Keratinocyte (primary cell): ENCODE results near the gene LYZL1. TPM values are rescaled to one million over a fixed set of nuclear protein-coding genes. Genes with fewer than 3 reads are reported as not detected.

Experiments used
- DNase-seq: peaks from one replicate; pipeline ENCODE4 v3.0.0-alpha.2; 2011; ENCODE audit warnings: low read depth, missing footprints, low spot score
- FAIRE-seq: peaks from 2 replicates; lab custom pipeline; 2011; peaks lifted over from hg19 to GRCh38; lab: Jason Lieb, UNC
- H2AFZ ChIP-seq: 2 replicates; pipeline ENCODE4 v1.6.0; 2012; ENCODE audit warnings: low read length, control low read depth, inconsistent platforms; ENCODE audit not compliant: control insufficient read depth
- H3K27ac ChIP-seq: 2 replicates; pipeline ENCODE4 v1.5.1; 2011; ENCODE audit warnings: low read length; ENCODE audit not compliant: control insufficient read depth, insufficient read depth
- H3K27me3 ChIP-seq: 3 replicates; pipeline ENCODE4 v1.6.0; 2011; ENCODE audit warnings: low read length; ENCODE audit not compliant: control insufficient read depth, insufficient read depth; ENCODE audit errors: extremely low read depth
- H3K36me3 ChIP-seq, 2 experiments: 2 replicates in 1 of 2; 3 replicates in 1 of 2; pipeline ENCODE4 v1.5.1; 2011; ENCODE audit warnings: low read length in 2 of 2, mild to moderate bottlenecking in 1 of 2; ENCODE audit not compliant: control insufficient read depth in 2 of 2, insufficient read depth in 2 of 2; ENCODE audit errors: extremely low read depth in 1 of 2
- H3K4me1 ChIP-seq: 3 replicates; pipeline ENCODE4 v1.5.1; 2011; ENCODE audit warnings: low read length; ENCODE audit not compliant: control insufficient read depth, insufficient read depth; ENCODE audit errors: extremely low read depth
- H3K4me2 ChIP-seq: 3 replicates; pipeline ENCODE4 v1.6.0; 2011; ENCODE audit warnings: low read depth, low read length; ENCODE audit not compliant: control insufficient read depth, insufficient read depth; ENCODE audit errors: extremely low read depth
- H3K4me3 ChIP-seq, 3 experiments: fragments of 200-600 bp in 1 of 3; sonication (generic) in 1 of 3; 2 replicates in 2 of 3; 3 replicates in 1 of 3; pipeline ENCODE4 v1.5.1; 2011 to 2016; ENCODE audit warnings: low read length in 3 of 3, mild to moderate bottlenecking in 3 of 3, control low read depth in 2 of 3, inconsistent platforms in 1 of 3, low read depth in 1 of 3, mixed read lengths in 1 of 3, mixed run types in 1 of 3, moderate library complexity in 1 of 3; ENCODE audit not compliant: control insufficient read depth in 2 of 3, insufficient read depth in 2 of 3; ENCODE audit errors: extremely low read depth in 1 of 3
- H3K79me2 ChIP-seq: 2 replicates; pipeline ENCODE4 v1.6.0; 2012; ENCODE audit warnings: low read length; ENCODE audit not compliant: control insufficient read depth, insufficient read depth
- H3K9ac ChIP-seq: 3 replicates; pipeline ENCODE4 v1.6.0; 2011; ENCODE audit warnings: low read length; ENCODE audit not compliant: control insufficient read depth, insufficient read depth; ENCODE audit errors: extremely low read depth
- H3K9me1 ChIP-seq: 3 replicates; pipeline ENCODE4 v1.6.0; 2011; ENCODE audit warnings: low read length; ENCODE audit not compliant: control insufficient read depth, insufficient read depth; ENCODE audit errors: extremely low read depth
- H3K9me3 ChIP-seq: 2 replicates; pipeline ENCODE4 v1.5.1; 2012; ENCODE audit warnings: low read depth, low read length; ENCODE audit not compliant: control insufficient read depth
- H4K20me1 ChIP-seq: 3 replicates; pipeline ENCODE4 v1.6.0; 2011; ENCODE audit warnings: low read length; ENCODE audit not compliant: control insufficient read depth, insufficient read depth; ENCODE audit errors: extremely low read depth
- EZH2 ChIP-seq: IDR thresholded peaks from one replicate; pipeline ENCODE4 v1.6.1; 2012; ENCODE audit warnings: inconsistent platforms, mild to moderate bottlenecking, low read length, moderate library complexity
- dilution Hi-C: fragments of 300-500 bp; cut with MboI; formaldehyde crosslinking; loops from one replicate; pipeline ENCODE4 v1.7.0; 2020; ENCODE audit warnings: low sequenced_read_pairs; ENCODE audit not compliant: extremely low pct_ligation_motif_present
- polyA plus RNA-seq, 5 experiments: library from polyadenylated mRNA; depleted of rRNA in 3 of 5; stranded (reverse) in 3 of 5; stranded (forward) in 1 of 5; unstranded in 1 of 5; fragments of >200 nt; gene quantifications; 1 replicate in 1 of 5; 2 replicates in 3 of 5; 3 replicates in 1 of 5; pipeline versions ENCODE4 v1.2.1 to v1.2.3, GENCODE V29; 2011 to 2012; ENCODE audit warnings: missing spikeins in 2 of 5, low read depth in 1 of 5, low replicate concordance in 1 of 5
- TF ChIP-seq, protein P1 (sequence below), 3 experiments: IDR thresholded peaks in 1 of 3; conservative IDR thresholded peaks in 1 of 3; optimal IDR thresholded peaks in 1 of 3; 2 replicates in 2 of 3; 3 replicates in 1 of 3; pipeline versions ENCODE3 to v1.5.1; 2011; ENCODE audit warnings: low read length in 3 of 3, mild to moderate bottlenecking in 3 of 3, moderate library complexity in 2 of 3, control low read depth in 1 of 3, inconsistent platforms in 1 of 3; ENCODE audit not compliant: insufficient read depth in 2 of 3; ENCODE audit errors: extremely low read depth in 1 of 3

LYZL1 gene
- polyA plus RNA-seq, 1 donor (not counting 4 experiments of a cell fraction or from before 2014, with no cell fraction given) = not detected

GRCh38 chr10:29246449-29246848, 42.4 kb upstream of the LYZL1 start:
- Histone ChIP-seq H3K79me2 (no peaks in the 10 kb centered on the region), H3K27me3 (peaks cover 3% of the 10 kb centered on the region), H3K4me1 (no peaks in the 10 kb centered on the region), H3K4me2 (no peak overlapping the region), H3K27ac (no peak overlapping the region), H3K9me3 (no peaks in the 10 kb centered on the region), H3K36me3 (no peaks in the 10 kb centered on the region), H2AFZ (no peak overlapping the region), H3K9ac (no peak overlapping the region), H3K9me1 (no peaks in the 10 kb centered on the region), H4K20me1 (no peaks in the 10 kb centered on the region), H3K4me3 (no peak overlapping the region)
- TF ChIP-seq EZH2 = no peak
- TF ChIP-seq, protein P1, sequence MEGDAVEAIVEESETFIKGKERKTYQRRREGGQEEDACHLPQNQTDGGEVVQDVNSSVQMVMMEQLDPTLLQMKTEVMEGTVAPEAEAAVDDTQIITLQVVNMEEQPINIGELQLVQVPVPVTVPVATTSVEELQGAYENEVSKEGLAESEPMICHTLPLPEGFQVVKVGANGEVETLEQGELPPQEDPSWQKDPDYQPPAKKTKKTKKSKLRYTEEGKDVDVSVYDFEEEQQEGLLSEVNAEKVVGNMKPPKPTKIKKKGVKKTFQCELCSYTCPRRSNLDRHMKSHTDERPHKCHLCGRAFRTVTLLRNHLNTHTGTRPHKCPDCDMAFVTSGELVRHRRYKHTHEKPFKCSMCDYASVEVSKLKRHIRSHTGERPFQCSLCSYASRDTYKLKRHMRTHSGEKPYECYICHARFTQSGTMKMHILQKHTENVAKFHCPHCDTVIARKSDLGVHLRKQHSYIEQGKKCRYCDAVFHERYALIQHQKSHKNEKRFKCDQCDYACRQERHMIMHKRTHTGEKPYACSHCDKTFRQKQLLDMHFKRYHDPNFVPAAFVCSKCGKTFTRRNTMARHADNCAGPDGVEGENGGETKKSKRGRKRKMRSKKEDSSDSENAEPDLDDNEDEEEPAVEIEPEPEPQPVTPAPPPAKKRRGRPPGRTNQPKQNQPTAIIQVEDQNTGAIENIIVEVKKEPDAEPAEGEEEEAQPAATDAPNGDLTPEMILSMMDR (optimal IDR thresholded peaks at IDR 0.05 in 1 of 3, IDR thresholded peaks at IDR 0.05 in 1 of 3, conservative IDR thresholded peaks at IDR 0.05 in 1 of 3; ENCODE audit: extremely low read depth in 1 of 3, insufficient read depth in 2 of 3, low read length in 3 of 3) = no peak
- DNase-seq (no peak), FAIRE-seq (no peak)
- dilution Hi-C loops = no loop called here

GRCh38 chr10:29248158-29248557, 40.7 kb upstream of the LYZL1 start:
- no peaks in the 10 kb centered on the region for H3K9me3 ChIP-seq
- no peaks in the 10 kb centered on the region for H3K79me2 ChIP-seq
- peaks cover 8% of the 10 kb centered on the region for H3K27me3 ChIP-seq
- H3K27ac ChIP-seq = no peak overlapping the region
- no peak overlapping the region for H3K4me3 ChIP-seq
- FAIRE-seq = no peak
- no peaks in the 10 kb centered on the region for H4K20me1 ChIP-seq
- no peaks in the 10 kb centered on the region for H3K4me1 ChIP-seq
- no peak for TF ChIP-seq EZH2
- TF ChIP-seq, protein P1 (optimal IDR thresholded peaks at IDR 0.05 in 1 of 3, IDR thresholded peaks at IDR 0.05 in 1 of 3, conservative IDR thresholded peaks at IDR 0.05 in 1 of 3; ENCODE audit: extremely low read depth in 1 of 3, insufficient read depth in 2 of 3, low read length in 3 of 3) = no peak
- no peak overlapping the region for H3K9ac ChIP-seq
- dilution Hi-C loops = no loop called here
- DNase-seq = no peak
- no peak overlapping the region for H2AFZ ChIP-seq
- no peak overlapping the region for H3K4me2 ChIP-seq
- no peaks in the 10 kb centered on the region for H3K36me3 ChIP-seq
- no peaks in the 10 kb centered on the region for H3K9me1 ChIP-seq
